ENCODE data around the gene PSENEN. TPM values are rescaled to one million over a fixed set of nuclear protein-coding genes. Genes with fewer than 3 reads are reported as not detected.

The PSENEN gene
- polyA plus RNA-seq, 2 of the 4 experiments (the other 2 are of a cell fraction) = 111 to 191 TPM

GRCh38 chr19:35766571-35767104 lies 21.2 kb downstream of the PSENEN start:
- FAIRE-seq (no peak), DNase-seq (ENCODE audit: low read depth in 1 of 2, low spot score in 1 of 2) (no peak), ATAC-seq (peak; percentile 33 to 40; a peak in 4 of 6 replicates)
- no peaks in the 10 kb centered on the region for H3K9me3 ChIP-seq
- ChIA-PET POLR2A (no interaction called here), CTCF (interaction anchor here (0.6 to 1.9 kb wide), 8 partner anchors 10 to 211 kb away, joined by 3 to 7 read pairs (median 4); partner anchors contain the start of genes PSENEN and U2AF1L4)
- peaks cover 7% of the 10 kb centered on the region; the same call in 2 of the 3 replicates for H3K4me1 ChIP-seq
- no peak overlapping the region for H3K4me2 ChIP-seq
- no peak overlapping the region for H3K4me3 ChIP-seq
- H3K27ac ChIP-seq = no peak overlapping the region
- TF ChIP-seq GATA3 (IDR thresholded peaks at IDR 0.05; ENCODE audit: borderline replicate concordance) (no peak), ZFP36 (IDR thresholded peaks at IDR 0.05; ENCODE audit: borderline replicate concordance, partially characterized antibody) (no peak), BHLHE40 (IDR thresholded peaks at IDR 0.05; ENCODE audit: low read depth, low read length) (no peak), POLR2A (IDR thresholded peaks at IDR 0.05; ENCODE audit: low read length) (no peak), NPAS2 (CRISPR knock-in tag; IDR thresholded peaks at IDR 0.05; ENCODE audit: borderline replicate concordance) (no peak), USF2 (IDR thresholded peaks at IDR 0.05) (no peak), FOSB (CRISPR knock-in tag; IDR thresholded peaks at IDR 0.05) (no peak), SMC3 (IDR thresholded peaks at IDR 0.05) (no peak), RAD21 (conservative IDR thresholded peaks at IDR 0.05 in 1 of 2, IDR thresholded peaks at IDR 0.05 in 1 of 2) (no peak), CHD2 (IDR thresholded peaks at IDR 0.05; ENCODE audit: low read length, partially characterized antibody) (no peak), HDAC2 (IDR thresholded peaks at IDR 0.05) (no peak), NR3C1 (IDR thresholded peaks at IDR 0.05) (no peak), HES2 (IDR thresholded peaks at IDR 0.05) (no peak), MYC (IDR thresholded peaks at IDR 0.05; ENCODE audit: borderline replicate concordance, low read length) (no peak), CEBPB (IDR thresholded peaks at IDR 0.05) (no peak), TFCP2L1 (CRISPR knock-in tag; IDR thresholded peaks at IDR 0.05) (no peak)
- TF ChIP-seq, protein P1, sequence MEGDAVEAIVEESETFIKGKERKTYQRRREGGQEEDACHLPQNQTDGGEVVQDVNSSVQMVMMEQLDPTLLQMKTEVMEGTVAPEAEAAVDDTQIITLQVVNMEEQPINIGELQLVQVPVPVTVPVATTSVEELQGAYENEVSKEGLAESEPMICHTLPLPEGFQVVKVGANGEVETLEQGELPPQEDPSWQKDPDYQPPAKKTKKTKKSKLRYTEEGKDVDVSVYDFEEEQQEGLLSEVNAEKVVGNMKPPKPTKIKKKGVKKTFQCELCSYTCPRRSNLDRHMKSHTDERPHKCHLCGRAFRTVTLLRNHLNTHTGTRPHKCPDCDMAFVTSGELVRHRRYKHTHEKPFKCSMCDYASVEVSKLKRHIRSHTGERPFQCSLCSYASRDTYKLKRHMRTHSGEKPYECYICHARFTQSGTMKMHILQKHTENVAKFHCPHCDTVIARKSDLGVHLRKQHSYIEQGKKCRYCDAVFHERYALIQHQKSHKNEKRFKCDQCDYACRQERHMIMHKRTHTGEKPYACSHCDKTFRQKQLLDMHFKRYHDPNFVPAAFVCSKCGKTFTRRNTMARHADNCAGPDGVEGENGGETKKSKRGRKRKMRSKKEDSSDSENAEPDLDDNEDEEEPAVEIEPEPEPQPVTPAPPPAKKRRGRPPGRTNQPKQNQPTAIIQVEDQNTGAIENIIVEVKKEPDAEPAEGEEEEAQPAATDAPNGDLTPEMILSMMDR (IDR thresholded peaks at IDR 0.05) = no peak
- TF ChIP-seq, protein P2, sequence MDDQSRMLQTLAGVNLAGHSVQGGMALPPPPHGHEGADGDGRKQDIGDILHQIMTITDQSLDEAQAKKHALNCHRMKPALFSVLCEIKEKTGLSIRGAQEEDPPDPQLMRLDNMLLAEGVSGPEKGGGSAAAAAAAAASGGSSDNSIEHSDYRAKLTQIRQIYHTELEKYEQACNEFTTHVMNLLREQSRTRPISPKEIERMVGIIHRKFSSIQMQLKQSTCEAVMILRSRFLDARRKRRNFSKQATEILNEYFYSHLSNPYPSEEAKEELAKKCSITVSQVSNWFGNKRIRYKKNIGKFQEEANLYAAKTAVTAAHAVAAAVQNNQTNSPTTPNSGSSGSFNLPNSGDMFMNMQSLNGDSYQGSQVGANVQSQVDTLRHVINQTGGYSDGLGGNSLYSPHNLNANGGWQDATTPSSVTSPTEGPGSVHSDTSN (IDR thresholded peaks at IDR 0.05) = no peak
- WGBS (ENCODE audit: missing lambda C conversion rate) = 89% methylated on average over 11 of the region's 11 CpGs

DNA sequence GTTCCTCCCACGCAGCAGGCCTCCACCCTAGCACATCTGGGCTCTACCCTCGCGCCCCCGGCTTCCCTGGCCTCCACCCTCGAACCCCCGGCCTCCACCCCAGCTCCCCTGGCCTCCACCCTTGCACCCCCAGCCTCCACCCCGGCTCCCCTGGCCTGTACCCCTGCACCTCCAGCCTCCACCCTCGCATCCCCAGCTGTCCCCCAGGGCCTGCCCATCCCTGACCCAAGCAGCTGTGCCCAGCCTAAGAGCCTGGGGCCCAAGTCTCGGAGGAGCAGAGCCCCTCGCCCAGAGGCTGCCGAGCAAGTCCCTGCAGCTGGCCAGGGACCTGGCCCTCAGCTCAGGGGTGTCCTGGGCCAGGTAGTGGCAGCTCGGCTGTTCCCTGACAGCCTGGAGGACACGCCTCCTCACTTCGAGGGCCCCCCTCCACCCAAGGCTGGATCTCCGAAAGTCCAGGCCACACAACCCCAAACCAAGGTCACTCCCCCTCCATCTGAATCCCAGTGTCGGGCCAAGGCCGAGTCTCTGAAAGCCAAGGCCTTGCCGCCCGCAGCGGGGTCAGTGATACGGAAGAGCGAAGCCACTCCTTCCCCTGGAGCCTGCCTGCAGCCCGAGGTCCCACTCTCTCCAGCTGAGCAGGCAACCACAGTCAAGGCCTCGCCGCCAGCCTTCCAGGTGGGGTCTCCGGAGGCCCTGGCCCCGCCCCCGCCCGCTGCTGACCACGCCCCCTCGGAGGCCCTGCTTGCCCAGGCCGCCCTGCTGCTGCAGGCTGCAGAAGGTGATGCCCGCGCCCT lies 22.0 kb downstream of the PSENEN start:
- 89% methylated on average over 28 of the region's 34 CpGs for WGBS (ENCODE audit: missing lambda C conversion rate)

More for the DNA sequence above, 22.0 kb downstream of the PSENEN start:
- FAIRE-seq = no peak
- H3K27ac ChIP-seq = no peak overlapping the region
- CTCF ChIA-PET = interaction anchor here (0.8 to 2.0 kb wide), 8 partner anchors 22 to 212 kb away, joined by 3 to 7 read pairs (median 5); partner anchors contain the start of genes PSENEN and U2AF1L4
- no peak overlapping the region for H3K4me2 ChIP-seq
- peak; percentile 5 to 14; a peak in 4 of 6 replicates for ATAC-seq
- no peak overlapping the region for H3K4me3 ChIP-seq
- no peak for DNase-seq (ENCODE audit: low read depth in 1 of 2, low spot score in 1 of 2)
- no peaks in the 10 kb centered on the region for H3K9me3 ChIP-seq
- peaks cover 7% of the 10 kb centered on the region; the same call in 2 of the 3 replicates for H3K4me1 ChIP-seq
- TF ChIP-seq NFE2L2 (conservative IDR thresholded peaks at IDR 0.05; ENCODE audit: low read length) (0 out of 2 replicates have a peak, but pooled peaks have one; percentile 5), RCOR1 (IDR thresholded peaks at IDR 0.05; ENCODE audit: low read depth, low read length) (no peak)
- POLR2A ChIA-PET = no interaction called here

All from A549 (cell line).